ENCODE results near the gene CDK2AP2. TPM values are rescaled to one million over a fixed set of nuclear protein-coding genes. Genes with fewer than 3 reads are reported as not detected.

The CDK2AP2 gene
- total RNA-seq, 4 donors from 2014 or later: 2.1 to 28.7 (median 6.9) TPM

- Histone ChIP-seq H3K27me3 (no peaks in the 10 kb centered on the region), H3K36me3 (no peaks in the 10 kb centered on the region), H3K27ac (no peak overlapping the region), H3K9me3 (no peaks in the 10 kb centered on the region), H3K4me3 (no peak overlapping the region), H3K4me1 (no peaks in the 10 kb centered on the region)
- TF ChIP-seq CTCF (IDR thresholded peaks at IDR 0.05) (no peak), POLR2A (IDR thresholded peaks at IDR 0.05) (no peak)
- intact Hi-C loops (cut with DNase I; ENCODE audit: low total_unique reads): no loop called here
- no peak for DNase-seq
Measured at GRCh38 chr11:67492069-67492727, 15.8 kb downstream of the CDK2AP2 start.

GRCh38 chr11:67491276-67492068 lies 16.5 kb downstream of the CDK2AP2 start:
- H3K27me3 ChIP-seq: no peaks in the 10 kb centered on the region
- H3K4me1 ChIP-seq: no peaks in the 10 kb centered on the region
- TF ChIP-seq POLR2A (IDR thresholded peaks at IDR 0.05): no peak
- no peak for TF ChIP-seq CTCF (IDR thresholded peaks at IDR 0.05)
- no peaks in the 10 kb centered on the region for H3K9me3 ChIP-seq
- intact Hi-C loops (cut with DNase I; ENCODE audit: low total_unique reads): no loop called here
- H3K4me3 ChIP-seq: no peak overlapping the region
- H3K36me3 ChIP-seq: no peaks in the 10 kb centered on the region
- no peak overlapping the region for H3K27ac ChIP-seq
- no peak for DNase-seq

GRCh38 chr11:67490727-67491065 lies 17.3 kb downstream of the CDK2AP2 start:
- intact Hi-C loops (cut with DNase I; ENCODE audit: low total_unique reads): no loop called here
- DNase-seq: no peak
- TF ChIP-seq POLR2A (IDR thresholded peaks at IDR 0.05): no peak
- TF ChIP-seq CTCF (IDR thresholded peaks at IDR 0.05): no peak
- no peaks in the 10 kb centered on the region for H3K36me3 ChIP-seq
- H3K9me3 ChIP-seq: no peaks in the 10 kb centered on the region
- no peaks in the 10 kb centered on the region for H3K27me3 ChIP-seq
- no peaks in the 10 kb centered on the region for H3K4me1 ChIP-seq
- no peak overlapping the region for H3K4me3 ChIP-seq
- H3K27ac ChIP-seq: no peak overlapping the region

- Histone ChIP-seq H3K27ac (no peak overlapping the region), H3K27me3 (no peaks in the 10 kb centered on the region), H3K9me3 (no peaks in the 10 kb centered on the region), H3K4me1 (no peaks in the 10 kb centered on the region), H3K4me3 (no peak overlapping the region), H3K36me3 (no peaks in the 10 kb centered on the region)
- intact Hi-C loops (cut with DNase I; ENCODE audit: low total_unique reads): no loop called here
- TF ChIP-seq CTCF (IDR thresholded peaks at IDR 0.05): no peak
- no peak for DNase-seq
Measured at GRCh38 chr11:67489885-67490726, 17.9 kb downstream of the CDK2AP2 start.
